ENCODE results near the gene ATP6V1B1. TPM values are rescaled to one million over a fixed set of nuclear protein-coding genes. Genes with fewer than 3 reads are reported as not detected.

The ATP6V1B1 gene
- total RNA-seq, 4 donors from 2014 or later: 22.7 to 66.9 (median 39.5) TPM

DNA sequence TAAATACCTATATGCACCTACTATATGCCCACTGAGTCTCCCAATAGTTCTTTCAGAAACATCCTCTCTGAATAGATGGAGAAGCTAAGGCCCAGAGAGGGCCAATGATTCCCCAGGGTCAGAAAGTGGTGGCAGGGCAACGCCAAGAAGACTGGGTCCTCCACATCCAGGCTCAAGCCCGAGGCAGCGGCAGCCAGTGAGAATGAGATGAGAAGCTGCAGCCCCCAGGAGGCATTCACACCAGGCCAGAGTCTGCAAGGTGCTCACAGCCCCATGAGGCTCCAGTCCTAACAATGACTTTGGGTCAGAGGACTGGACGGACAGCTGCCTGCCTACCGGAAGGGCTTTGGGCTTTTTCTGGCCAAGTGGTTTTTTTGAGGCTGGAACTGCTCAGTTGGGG is 55.4 kb downstream of the ATP6V1B1 start:
- no peaks in the 10 kb centered on the region for H3K27me3 ChIP-seq
- H3K36me3 ChIP-seq: peaks cover 58% of the 10 kb centered on the region
- H3K27ac ChIP-seq: no peak overlapping the region
- H3K4me1 ChIP-seq: peaks cover 43% of the 10 kb centered on the region
- peak in 1 of 2 donors; percentile 45 for DNase-seq (ENCODE audit: low spot score in 2 of 2)
- no peak overlapping the region for H3K4me3 ChIP-seq
- WGBS: 71% methylated on average over 1 of the region's 5 CpGs
- no peaks in the 10 kb centered on the region for H3K9me3 ChIP-seq
- TF ChIP-seq POLR2A (IDR thresholded peaks at IDR 0.05) (no peak), EP300 (IDR thresholded peaks at IDR 0.05) (no peak), POLR2AphosphoS5 (IDR thresholded peaks at IDR 0.05) (no peak)
- TF ChIP-seq, protein P1, sequence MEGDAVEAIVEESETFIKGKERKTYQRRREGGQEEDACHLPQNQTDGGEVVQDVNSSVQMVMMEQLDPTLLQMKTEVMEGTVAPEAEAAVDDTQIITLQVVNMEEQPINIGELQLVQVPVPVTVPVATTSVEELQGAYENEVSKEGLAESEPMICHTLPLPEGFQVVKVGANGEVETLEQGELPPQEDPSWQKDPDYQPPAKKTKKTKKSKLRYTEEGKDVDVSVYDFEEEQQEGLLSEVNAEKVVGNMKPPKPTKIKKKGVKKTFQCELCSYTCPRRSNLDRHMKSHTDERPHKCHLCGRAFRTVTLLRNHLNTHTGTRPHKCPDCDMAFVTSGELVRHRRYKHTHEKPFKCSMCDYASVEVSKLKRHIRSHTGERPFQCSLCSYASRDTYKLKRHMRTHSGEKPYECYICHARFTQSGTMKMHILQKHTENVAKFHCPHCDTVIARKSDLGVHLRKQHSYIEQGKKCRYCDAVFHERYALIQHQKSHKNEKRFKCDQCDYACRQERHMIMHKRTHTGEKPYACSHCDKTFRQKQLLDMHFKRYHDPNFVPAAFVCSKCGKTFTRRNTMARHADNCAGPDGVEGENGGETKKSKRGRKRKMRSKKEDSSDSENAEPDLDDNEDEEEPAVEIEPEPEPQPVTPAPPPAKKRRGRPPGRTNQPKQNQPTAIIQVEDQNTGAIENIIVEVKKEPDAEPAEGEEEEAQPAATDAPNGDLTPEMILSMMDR (IDR thresholded peaks at IDR 0.05): no peak

DNA sequence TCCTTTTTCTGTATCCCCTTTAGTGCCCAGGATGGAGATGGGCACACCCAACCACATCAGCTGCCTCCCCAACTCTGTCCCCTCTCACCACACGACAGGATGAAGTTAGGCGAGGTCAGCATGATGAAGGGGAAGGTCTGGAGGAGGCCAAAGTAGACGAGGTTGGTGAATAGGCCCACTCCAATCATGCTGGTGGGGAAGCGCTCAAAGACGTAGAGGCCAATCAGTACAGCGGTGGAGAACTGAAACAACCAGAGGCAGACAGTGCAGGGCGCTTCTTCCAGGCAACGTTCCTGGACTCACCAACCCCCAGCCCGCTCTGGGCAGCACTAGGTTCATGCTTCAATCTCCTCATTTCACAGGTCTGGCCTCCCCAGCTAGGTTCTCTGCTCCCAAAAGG is 56.0 kb downstream of the ATP6V1B1 start:
- 88% methylated on average over 9 of the region's 9 CpGs for WGBS
- no peak overlapping the region for H3K4me3 ChIP-seq
- H3K27me3 ChIP-seq: no peaks in the 10 kb centered on the region
- peaks cover 52% of the 10 kb centered on the region for H3K36me3 ChIP-seq
- H3K27ac ChIP-seq: no peak overlapping the region
- peak in 1 of 2 donors; percentile 28 for DNase-seq (ENCODE audit: low spot score in 2 of 2)
- H3K9me3 ChIP-seq: no peaks in the 10 kb centered on the region
- peaks cover 43% of the 10 kb centered on the region for H3K4me1 ChIP-seq
- TF ChIP-seq EP300 (IDR thresholded peaks at IDR 0.05) (no peak), POLR2A (IDR thresholded peaks at IDR 0.05) (no peak), POLR2AphosphoS5 (IDR thresholded peaks at IDR 0.05) (no peak)
- TF ChIP-seq, protein P1 (IDR thresholded peaks at IDR 0.05): no peak

DNA sequence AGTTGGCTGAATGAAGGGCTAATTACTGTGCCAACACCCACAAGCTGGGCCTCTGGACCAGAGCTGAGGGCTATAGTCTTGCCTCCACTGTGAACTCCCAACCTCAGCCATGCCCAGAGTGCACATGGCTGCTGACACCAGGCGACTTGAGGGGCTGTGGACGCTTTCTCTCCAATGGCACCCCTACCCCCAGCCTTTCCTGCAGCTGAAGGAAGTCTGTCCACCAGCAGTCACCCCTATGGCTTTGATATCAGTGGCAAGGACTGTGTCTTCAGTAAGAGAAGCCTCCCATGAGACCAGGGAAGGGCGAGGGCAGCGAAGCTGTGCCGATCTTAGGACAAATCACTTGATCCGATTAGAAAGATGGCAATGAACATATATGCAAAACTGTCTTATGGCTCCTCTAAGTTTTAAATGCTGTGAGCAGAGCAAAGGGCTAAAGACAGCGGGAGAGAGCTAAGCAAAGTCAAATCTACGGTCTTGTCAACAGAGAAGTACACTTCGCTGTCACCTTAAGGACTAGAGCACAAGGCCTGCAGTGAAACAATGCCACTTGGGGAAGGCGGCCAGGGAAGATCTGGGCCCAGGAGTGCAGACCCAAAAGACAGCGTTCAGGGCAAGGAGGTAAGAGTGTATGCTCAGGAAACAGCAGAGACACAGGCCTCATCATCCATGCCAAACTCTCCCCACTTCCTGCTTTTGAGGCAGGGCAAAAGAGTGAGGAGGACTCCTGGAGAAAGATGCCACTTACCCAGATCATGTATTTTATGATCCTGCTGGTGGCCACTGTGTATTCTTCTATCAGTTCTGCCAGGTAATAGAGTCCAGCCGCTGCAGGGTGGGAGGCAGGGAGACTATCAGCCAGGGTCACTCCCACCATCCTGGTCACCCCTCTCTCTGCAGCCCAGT is 57.5 kb downstream of the ATP6V1B1 start:
- H3K27me3 ChIP-seq: no peaks in the 10 kb centered on the region
- H3K27ac ChIP-seq: no peak overlapping the region
- H3K9me3 ChIP-seq: no peaks in the 10 kb centered on the region
- TF ChIP-seq POLR2A (IDR thresholded peaks at IDR 0.05): no peak
- TF ChIP-seq EP300 (IDR thresholded peaks at IDR 0.05): no peak
- TF ChIP-seq, protein P1 (IDR thresholded peaks at IDR 0.05): no peak
- TF ChIP-seq POLR2AphosphoS5 (IDR thresholded peaks at IDR 0.05): no peak
- H3K4me1 ChIP-seq: peaks cover 39% of the 10 kb centered on the region
- WGBS: 86% methylated on average over 12 of the region's 12 CpGs
- H3K36me3 ChIP-seq: peaks cover 38% of the 10 kb centered on the region
- DNase-seq (ENCODE audit: low spot score in 2 of 2): peak in 1 of 2 donors; percentile 44
- peak overlapping the region; percentile 92 for H3K4me3 ChIP-seq

DNA sequence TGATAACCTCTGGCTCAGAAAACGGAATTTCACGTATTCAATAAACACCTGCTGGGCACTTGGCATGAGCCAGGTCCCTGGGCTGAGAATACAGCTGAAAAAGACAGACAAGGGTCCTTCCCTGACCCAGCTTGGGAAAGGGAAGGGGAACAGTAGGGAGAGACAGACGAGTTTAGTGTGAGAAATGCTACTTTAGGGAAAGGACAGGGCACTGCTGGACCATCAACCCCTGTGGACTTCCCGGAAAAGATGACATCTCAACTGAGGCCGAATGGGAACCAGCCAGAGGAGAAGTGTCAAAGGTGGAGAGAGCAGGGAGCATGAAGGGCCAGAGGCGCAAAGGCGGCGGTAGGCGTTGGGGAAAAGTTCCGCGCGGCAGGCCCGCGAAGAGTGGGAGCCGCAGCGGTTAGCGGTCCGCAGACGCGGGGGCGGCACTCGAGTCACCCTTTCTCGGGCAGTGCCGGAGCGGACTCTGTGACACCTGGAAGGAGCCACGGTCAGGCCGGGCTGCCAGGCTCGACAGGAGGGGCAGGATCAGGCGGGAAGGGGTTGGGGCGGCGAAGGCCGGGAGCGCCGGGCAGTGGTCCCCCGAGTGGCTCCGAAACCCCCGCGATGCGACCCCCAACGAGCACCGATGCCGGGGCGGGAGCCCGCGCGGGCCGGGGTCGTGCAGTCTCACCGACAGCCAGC is 58.5 kb downstream of the ATP6V1B1 start:
- Histone ChIP-seq H3K4me3 (peak overlapping the region; percentile 92), H3K27me3 (no peaks in the 10 kb centered on the region), H3K4me1 (peaks cover 33% of the 10 kb centered on the region), H3K36me3 (peaks cover 28% of the 10 kb centered on the region), H3K27ac (peak overlapping the region; percentile 81), H3K9me3 (no peaks in the 10 kb centered on the region)
- no peak for DNase-seq (ENCODE audit: low spot score in 2 of 2)
- under 1% methylated on average over 27 of the region's 49 CpGs for WGBS
- no peak for TF ChIP-seq POLR2A (IDR thresholded peaks at IDR 0.05)
- TF ChIP-seq, protein P1 (IDR thresholded peaks at IDR 0.05): no peak

Measured in suprapubic skin (tissue), 4 donors.